Activated CD4-positive, alpha-beta T cell treated with anti-CD3 and anti-CD28 coated beads, Interleukin-2, amount 50 U/mL, for 24 hours (primary cell): ENCODE measurements around the gene RTL1.

Source experiments
- DNase-seq, 2 donors: peaks; one replicate each; pipeline ENCODE4 v3.0.0-alpha.2; 2020; ENCODE audit warnings: low read depth in 1 of 2, low spot score in 1 of 2

The RTL1 gene

GRCh38 chr14:100903672-100904185, at the start of gene RTL1:
TSS of gene RTL1 (minus strand) at chr14:100903722. CDS start at chr14:100884788, 18,934 bp downstream.
- no peak for DNase-seq

GRCh38 chr14:100950024-100950423, 46.5 kb upstream of the RTL1 start:
- no peak for DNase-seq

GRCh38 chr14:100944052-100944451, 40.5 kb upstream of the RTL1 start:
- no peak for DNase-seq

GRCh38 chr14:100930270-100930669, 26.7 kb upstream of the RTL1 start:
- no peak for DNase-seq

- DNase-seq = no peak
These were observed 12.0 kb upstream of the RTL1 start for GRCh38 chr14:100915560-100915959.

- DNase-seq = no peak
These were observed 11.1 kb upstream of the RTL1 start for GRCh38 chr14:100914597-100915021.

- DNase-seq = no peak
These were observed 8.3 kb upstream of the RTL1 start for GRCh38 chr14:100911665-100912316.

GRCh38 chr14:100910888-100911664, 7.6 kb upstream of the RTL1 start:
- no peak for DNase-seq

- DNase-seq = no peak
These were observed 5.9 kb upstream of the RTL1 start for GRCh38 chr14:100909439-100909838.

- DNase-seq = no peak
These were observed 3.7 kb upstream of the RTL1 start for GRCh38 chr14:100907240-100907639.

- no peak for DNase-seq
These were observed 2.9 kb upstream of the RTL1 start for GRCh38 chr14:100906420-100906819.

GRCh38 chr14:100905166-100905565, 1.6 kb upstream of the RTL1 start:
- no peak for DNase-seq

- no peak for DNase-seq
These were observed 975 bp upstream of the RTL1 start for GRCh38 chr14:100904307-100905087.

GRCh38 chr14:100903134-100903468, 421 bp downstream of the RTL1 start:
- no peak for DNase-seq

GRCh38 chr14:100902295-100903133, 1.0 kb downstream of the RTL1 start:
- no peak for DNase-seq

GRCh38 chr14:100901391-100902183, 1.9 kb downstream of the RTL1 start:
- DNase-seq = no peak

- no peak for DNase-seq
These were observed 2.6 kb downstream of the RTL1 start for GRCh38 chr14:100900837-100901390.

- DNase-seq = no peak
These were observed 3.4 kb downstream of the RTL1 start for GRCh38 chr14:100899884-100900771.
